ENCODE measurements around the gene METAP1D.

METAP1D gene

GRCh38 chr2:172009823-172010222 is 10.1 kb downstream of the METAP1D start:
- no peak overlapping the region for H3K4me3 ChIP-seq (ENCODE audit: low read length)
- no peak for DNase-seq (ENCODE audit: low read depth)
- no peak for TF ChIP-seq CTCF (IDR thresholded peaks at IDR 0.05; ENCODE audit: insufficient read depth, low read depth, low read length, missing control alignments)

GRCh38 chr2:172011812-172012575 is 12.2 kb downstream of the METAP1D start:
- no peak overlapping the region for H3K4me3 ChIP-seq (ENCODE audit: low read length)
- TF ChIP-seq CTCF (IDR thresholded peaks at IDR 0.05; ENCODE audit: insufficient read depth, low read depth, low read length, missing control alignments): no peak
- DNase-seq (ENCODE audit: low read depth): no peak

- H3K4me3 ChIP-seq (ENCODE audit: low read length): no peak overlapping the region
- no peak for TF ChIP-seq CTCF (IDR thresholded peaks at IDR 0.05; ENCODE audit: insufficient read depth, low read depth, low read length, missing control alignments)
- DNase-seq (ENCODE audit: low read depth): no peak
Observed at GRCh38 chr2:172012677-172013391, 13.1 kb downstream of the METAP1D start.

- H3K4me3 ChIP-seq (ENCODE audit: low read length): no peak overlapping the region
- no peak for TF ChIP-seq CTCF (IDR thresholded peaks at IDR 0.05; ENCODE audit: insufficient read depth, low read depth, low read length, missing control alignments)
- DNase-seq (ENCODE audit: low read depth): no peak
Observed at GRCh38 chr2:172013396-172013795, 13.6 kb downstream of the METAP1D start.

- no peak for TF ChIP-seq CTCF (IDR thresholded peaks at IDR 0.05; ENCODE audit: insufficient read depth, low read depth, low read length, missing control alignments)
- no peak for DNase-seq (ENCODE audit: low read depth)
- no peak overlapping the region for H3K4me3 ChIP-seq (ENCODE audit: low read length)
Observed at GRCh38 chr2:172021074-172021931, 21.6 kb downstream of the METAP1D start.

- TF ChIP-seq CTCF (IDR thresholded peaks at IDR 0.05; ENCODE audit: insufficient read depth, low read depth, low read length, missing control alignments): no peak
Observed at GRCh38 chr2:172021955-172022354, 22.2 kb downstream of the METAP1D start.

More at GRCh38 chr2:172021955-172022354, 22.2 kb downstream of the METAP1D start:
- H3K4me3 ChIP-seq (ENCODE audit: low read length): no peak overlapping the region
- DNase-seq (ENCODE audit: low read depth): no peak
